HL-60/S4 treated with retinoic acid at 250 ng/mL for 4 days and 3 days (cell line): ENCODE results near the gene PPP1R14B.
"Not testable (repeated sequence)": the region's sequence is repeated elsewhere in the genome, so short reads cannot be mapped to it uniquely, and the experiment has no call there.

Experiments used
- in situ Hi-C: fragments of 300-500 bp; cut with MboI; formaldehyde crosslinking; loops from 2 replicates; pipeline ENCODE4 v1.7.0; 2022; ENCODE audit warnings: low sequenced_read_pairs

The PPP1R14B gene

GRCh38 chr11:64246621-64246870 is 197 bp downstream of the PPP1R14B start:
- in situ Hi-C loops = not testable (repeated sequence)

- in situ Hi-C loops = no loop called here
These were observed 734 bp downstream of the PPP1R14B start for GRCh38 chr11:64245797-64246620.

- in situ Hi-C loops = no loop called here
These were observed 1.3 kb downstream of the PPP1R14B start for GRCh38 chr11:64245401-64245796.

GRCh38 chr11:64244966-64245365 is 1.8 kb downstream of the PPP1R14B start:
- in situ Hi-C loops = no loop called here

GRCh38 chr11:64244107-64244506 is 2.6 kb downstream of the PPP1R14B start:
- in situ Hi-C loops = no loop called here

GRCh38 chr11:64243236-64243854 is 3.4 kb downstream of the PPP1R14B start:
- in situ Hi-C loops = no loop called here

GRCh38 chr11:64241491-64242374 is 5.0 kb downstream of the PPP1R14B start:
- in situ Hi-C loops = no loop called here

- in situ Hi-C loops = no loop called here
These were observed 5.6 kb downstream of the PPP1R14B start for GRCh38 chr11:64241241-64241490.

- in situ Hi-C loops = no loop called here
These were observed 6.1 kb downstream of the PPP1R14B start, which contains the start of gene FKBP2 for GRCh38 chr11:64240435-64241240. Gene FKBP2 (plus strand): TSS chr11:64241095. CDS start chr11:64242388, 1,293 bp downstream.

GRCh38 chr11:64239662-64240434 is 6.9 kb downstream of the PPP1R14B start:
- in situ Hi-C loops = no loop called here

- in situ Hi-C loops = no loop called here
These were observed 7.7 kb downstream of the PPP1R14B start for GRCh38 chr11:64238999-64239398.

GRCh38 chr11:64238076-64238475 is 8.7 kb downstream of the PPP1R14B start:
- in situ Hi-C loops = no loop called here

- in situ Hi-C loops = no loop called here
These were observed 9.2 kb downstream of the PPP1R14B start for GRCh38 chr11:64237484-64237951.

GRCh38 chr11:64235437-64236161 is 11.1 kb downstream of the PPP1R14B start:
- in situ Hi-C loops = no loop called here

- in situ Hi-C loops = no loop called here
These were observed 11.9 kb downstream of the PPP1R14B start for GRCh38 chr11:64234647-64235379.

GRCh38 chr11:64233913-64234586 is 12.7 kb downstream of the PPP1R14B start, which contains the start of gene VEGFB:
Gene VEGFB (plus strand): TSS chr11:64234584. CDS start chr11:64234834, 250 bp downstream.
- in situ Hi-C loops = no loop called here

- in situ Hi-C loops = no loop called here
These were observed 13.8 kb downstream of the PPP1R14B start for GRCh38 chr11:64232967-64233315.
